HG03575 (cell line): ENCODE data around the gene GPSM1.

Experiments
- ATAC-seq: cut with Tn5 transposase; IDR thresholded peaks from one replicate; pipeline ENCODE4 v1.9.1; 2021; ENCODE audit not compliant: unreplicated experiment, insufficient number of reproducible peaks, low FRiP score; ENCODE audit errors: extremely low read depth

Gene GPSM1

GRCh38 chr9:136364942-136365774 is 37.8 kb downstream of the GPSM1 start:
- ATAC-seq: no peak

GRCh38 chr9:136365775-136366222 is 38.5 kb downstream of the GPSM1 start:
- no peak for ATAC-seq

- ATAC-seq: no peak
Measured at GRCh38 chr9:136366826-136367225, 39.5 kb downstream of the GPSM1 start.

GRCh38 chr9:136367296-136368145 is 40.2 kb downstream of the GPSM1 start:
- ATAC-seq: no peak

- no peak for ATAC-seq
Measured at GRCh38 chr9:136368190-136368589, 40.9 kb downstream of the GPSM1 start.

- no peak for ATAC-seq
Measured at GRCh38 chr9:136370037-136370436, 42.7 kb downstream of the GPSM1 start.

- ATAC-seq: no peak
Measured at GRCh38 chr9:136370687-136371532, 43.6 kb downstream of the GPSM1 start.

GRCh38 chr9:136371533-136371880 is 44.2 kb downstream of the GPSM1 start:
- ATAC-seq: no peak

GRCh38 chr9:136372006-136372405 is 44.7 kb downstream of the GPSM1 start:
- ATAC-seq: no peak

- no peak for ATAC-seq
Measured at GRCh38 chr9:136372561-136373299, 45.4 kb downstream of the GPSM1 start.

- no peak for ATAC-seq
Measured at GRCh38 chr9:136373300-136374182, 46.2 kb downstream of the GPSM1 start, which contains the start of gene CARD9. Gene CARD9 (minus strand): TSS chr9:136373669. CDS start chr9:136372078, 1,591 bp downstream.

GRCh38 chr9:136374183-136374575 is 46.8 kb downstream of the GPSM1 start:
- ATAC-seq: no peak

- no peak for ATAC-seq
Measured at GRCh38 chr9:136375096-136375495, 47.8 kb downstream of the GPSM1 start.

- no peak for ATAC-seq
Measured at GRCh38 chr9:136376457-136376856, 49.1 kb downstream of the GPSM1 start.

GRCh38 chr9:136377341-136378169 is 50.2 kb downstream of the GPSM1 start:
- no peak for ATAC-seq

GRCh38 chr9:136378170-136379002 is 51.0 kb downstream of the GPSM1 start:
- ATAC-seq: no peak
